NCI-H524 treated with DMSO at 0.1 percent for 48 hours (cell line): ENCODE measurements around the gene USP17L10.
"Not testable (repeated sequence)": the region's sequence is repeated elsewhere in the genome, so short reads cannot be mapped to it uniquely, and the experiment has no call there.

Experiments
- DNase-seq: peaks from one replicate; lab custom pipeline; 2025; lab: John Stamatoyannopoulos, UW

Gene USP17L10

GRCh38 chr4:9210357-9210756, at the start of gene USP17L10:
Gene USP17L10 (plus strand): TSS chr4:9210657. CDS start chr4:9210657, 0 bp downstream.
- DNase-seq: not testable (repeated sequence)

- DNase-seq: not testable (repeated sequence)
Measured at GRCh38 chr4:9165990-9166389, 44.5 kb upstream of the USP17L10 start.

- not testable (repeated sequence) for DNase-seq
Measured at GRCh38 chr4:9169791-9170459, 40.5 kb upstream of the USP17L10 start, which contains the start of gene FAM90A26. Gene FAM90A26 (plus strand): TSS chr4:9170409. CDS start chr4:9173173, 2,764 bp downstream.

GRCh38 chr4:9214701-9215100, 4.2 kb downstream of the USP17L10 start:
- not testable (repeated sequence) for DNase-seq

- not testable (repeated sequence) for DNase-seq
Measured at GRCh38 chr4:9215105-9215504, 4.6 kb downstream of the USP17L10 start, which contains the start of gene USP17L11. Gene USP17L11 (plus strand): TSS chr4:9215405. CDS start chr4:9215405, 0 bp downstream.

GRCh38 chr4:9219852-9220251, 9.4 kb downstream of the USP17L10 start, which contains the start of gene USP17L12:
Gene USP17L12 (plus strand): TSS chr4:9220152. CDS start chr4:9220152, 0 bp downstream.
- DNase-seq: not testable (repeated sequence)

GRCh38 chr4:9224596-9224995, 14.1 kb downstream of the USP17L10 start, which contains the start of gene USP17L13:
Gene USP17L13 (plus strand): TSS chr4:9224896. CDS start chr4:9224896, 0 bp downstream.
- not testable (repeated sequence) for DNase-seq

GRCh38 chr4:9230249-9230648, 19.8 kb downstream of the USP17L10 start:
- not testable (repeated sequence) for DNase-seq

- DNase-seq: not testable (repeated sequence)
Measured at GRCh38 chr4:9234085-9234484, 23.6 kb downstream of the USP17L10 start, which contains the start of gene USP17L15. Gene USP17L15 (plus strand): TSS chr4:9234385. CDS start chr4:9234385, 0 bp downstream.

GRCh38 chr4:9238461-9238860, 28.0 kb downstream of the USP17L10 start:
- DNase-seq: not testable (repeated sequence)

- DNase-seq: not testable (repeated sequence)
Measured at GRCh38 chr4:9243579-9243978, 33.1 kb downstream of the USP17L10 start, which contains the start of gene USP17L17. Gene USP17L17 (plus strand): TSS chr4:9243879. CDS start chr4:9243879, 0 bp downstream.

- not testable (repeated sequence) for DNase-seq
Measured at GRCh38 chr4:9247953-9248680, 37.7 kb downstream of the USP17L10 start, which contains the start of gene USP17L18. Gene USP17L18 (plus strand): TSS chr4:9248630. CDS start chr4:9248630, 0 bp downstream.

- DNase-seq: not testable (repeated sequence)
Measured at GRCh38 chr4:9253078-9253477, 42.6 kb downstream of the USP17L10 start, which contains the start of gene USP17L19. Gene USP17L19 (plus strand): TSS chr4:9253378. CDS start chr4:9253378, 0 bp downstream.

- not testable (repeated sequence) for DNase-seq
Measured at GRCh38 chr4:9257824-9258223, 47.4 kb downstream of the USP17L10 start, which contains the start of gene USP17L20. Gene USP17L20 (plus strand): TSS chr4:9258124. CDS start chr4:9258124, 0 bp downstream.
